Gastroesophageal sphincter (tissue), 3 donors: ENCODE results near the gene GRID1.

Experiments
- CTCF ChIP-seq, 4 experiments: fragments of 200-600 bp in 2 of 4; fragments of 450-650 bp in 2 of 4; sonication (generic) in 1 of 4; IDR thresholded peaks; one replicate each; pipeline ENCODE4 v1.5.1; 2017 to 2019; ENCODE audit warnings: antibody characterized with exemption in 4 of 4, mild to moderate bottlenecking in 2 of 4, moderate library complexity in 2 of 4
- POLR2AphosphoS5 ChIP-seq: sonication (generic); formaldehyde crosslinking; IDR thresholded peaks from one replicate; pipeline ENCODE4 v1.6.1; 2017; ENCODE audit warnings: antibody characterized with exemption

GRCh38 chr10:85832988-85833387 is 533.6 kb downstream of the GRID1 start:
- TF ChIP-seq POLR2AphosphoS5 (no peak), CTCF (IDR thresholded peaks at IDR 0.05) (no peak)
